ENCODE measurements around the gene ADGRD1.

DNA sequence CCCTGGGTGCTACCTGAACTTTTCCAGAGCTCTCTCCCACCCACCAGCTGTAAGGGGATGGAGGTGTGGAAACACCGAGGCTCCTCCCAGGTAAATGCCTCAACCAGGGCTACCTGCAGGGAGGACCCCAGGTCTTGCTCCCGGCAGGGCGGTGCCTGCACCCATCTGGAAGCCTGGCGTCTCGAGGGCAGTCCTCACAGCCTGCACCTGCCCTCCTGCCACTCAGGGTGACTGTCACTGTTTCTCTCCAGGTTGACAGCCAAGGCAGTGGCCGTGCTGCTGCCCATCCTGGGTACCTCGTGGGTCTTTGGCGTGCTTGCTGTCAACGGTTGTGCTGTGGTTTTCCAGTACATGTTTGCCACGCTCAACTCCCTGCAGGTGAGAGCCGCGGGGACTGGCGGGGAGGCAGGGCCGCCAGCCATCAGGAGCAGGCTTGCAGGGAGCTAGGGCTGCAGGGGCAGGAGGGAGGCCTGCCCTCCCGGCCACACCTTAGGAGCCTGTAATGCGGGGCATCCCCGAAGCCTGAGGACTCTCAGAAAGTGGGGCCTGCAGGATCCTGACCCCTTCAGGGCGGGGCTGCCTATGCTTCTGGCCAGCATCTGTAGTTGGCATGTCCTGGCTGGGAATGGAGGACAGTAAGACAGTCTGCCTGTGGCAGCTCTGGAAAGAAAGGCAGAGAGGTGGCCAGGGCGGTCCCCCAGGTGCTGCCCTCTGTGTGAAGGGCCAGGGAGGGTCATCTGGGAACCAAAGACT is 182.3 kb downstream of the ADGRD1 start:
- no peak for TF ChIP-seq SP1 (CRISPR knock-in tag; conservative IDR thresholded peaks at IDR 0.05)
- TF ChIP-seq, protein P1, sequence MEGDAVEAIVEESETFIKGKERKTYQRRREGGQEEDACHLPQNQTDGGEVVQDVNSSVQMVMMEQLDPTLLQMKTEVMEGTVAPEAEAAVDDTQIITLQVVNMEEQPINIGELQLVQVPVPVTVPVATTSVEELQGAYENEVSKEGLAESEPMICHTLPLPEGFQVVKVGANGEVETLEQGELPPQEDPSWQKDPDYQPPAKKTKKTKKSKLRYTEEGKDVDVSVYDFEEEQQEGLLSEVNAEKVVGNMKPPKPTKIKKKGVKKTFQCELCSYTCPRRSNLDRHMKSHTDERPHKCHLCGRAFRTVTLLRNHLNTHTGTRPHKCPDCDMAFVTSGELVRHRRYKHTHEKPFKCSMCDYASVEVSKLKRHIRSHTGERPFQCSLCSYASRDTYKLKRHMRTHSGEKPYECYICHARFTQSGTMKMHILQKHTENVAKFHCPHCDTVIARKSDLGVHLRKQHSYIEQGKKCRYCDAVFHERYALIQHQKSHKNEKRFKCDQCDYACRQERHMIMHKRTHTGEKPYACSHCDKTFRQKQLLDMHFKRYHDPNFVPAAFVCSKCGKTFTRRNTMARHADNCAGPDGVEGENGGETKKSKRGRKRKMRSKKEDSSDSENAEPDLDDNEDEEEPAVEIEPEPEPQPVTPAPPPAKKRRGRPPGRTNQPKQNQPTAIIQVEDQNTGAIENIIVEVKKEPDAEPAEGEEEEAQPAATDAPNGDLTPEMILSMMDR (IDR thresholded peaks at IDR 0.05) = no peak
- TF ChIP-seq ZNF263 (CRISPR knock-in tag; IDR thresholded peaks at IDR 0.05; ENCODE audit: low read depth) = no peak
- no peak for TF ChIP-seq ZNF121 (CRISPR knock-in tag; IDR thresholded peaks at IDR 0.05)
- TF ChIP-seq KAT7 (CRISPR knock-in tag; IDR thresholded peaks at IDR 0.05; ENCODE audit: borderline replicate concordance) = no peak
- no peak for TF ChIP-seq NR1H2 (CRISPR knock-in tag; IDR thresholded peaks at IDR 0.05)
- TF ChIP-seq, protein P2, sequence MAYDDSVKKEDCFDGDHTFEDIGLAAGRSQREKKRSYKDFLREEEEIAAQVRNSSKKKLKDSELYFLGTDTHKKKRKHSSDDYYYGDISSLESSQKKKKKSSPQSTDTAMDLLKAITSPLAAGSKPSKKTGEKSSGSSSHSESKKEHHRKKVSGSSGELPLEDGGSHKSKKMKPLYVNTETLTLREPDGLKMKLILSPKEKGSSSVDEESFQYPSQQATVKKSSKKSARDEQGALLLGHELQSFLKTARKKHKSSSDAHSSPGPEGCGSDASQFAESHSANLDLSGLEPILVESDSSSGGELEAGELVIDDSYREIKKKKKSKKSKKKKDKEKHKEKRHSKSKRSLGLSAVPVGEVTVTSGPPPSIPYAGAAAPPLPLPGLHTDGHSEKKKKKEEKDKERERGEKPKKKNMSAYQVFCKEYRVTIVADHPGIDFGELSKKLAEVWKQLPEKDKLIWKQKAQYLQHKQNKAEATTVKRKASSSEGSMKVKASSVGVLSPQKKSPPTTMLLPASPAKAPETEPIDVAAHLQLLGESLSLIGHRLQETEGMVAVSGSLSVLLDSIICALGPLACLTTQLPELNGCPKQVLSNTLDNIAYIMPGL (CRISPR knock-in tag; IDR thresholded peaks at IDR 0.05) = no peak
- no peak for TF ChIP-seq JAZF1 (CRISPR knock-in tag; IDR thresholded peaks at IDR 0.05)
- TF ChIP-seq, protein P3, sequence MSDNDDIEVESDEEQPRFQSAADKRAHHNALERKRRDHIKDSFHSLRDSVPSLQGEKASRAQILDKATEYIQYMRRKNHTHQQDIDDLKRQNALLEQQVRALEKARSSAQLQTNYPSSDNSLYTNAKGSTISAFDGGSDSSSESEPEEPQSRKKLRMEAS (CRISPR knock-in tag; IDR thresholded peaks at IDR 0.05) = no peak
- TF ChIP-seq, protein P4, sequence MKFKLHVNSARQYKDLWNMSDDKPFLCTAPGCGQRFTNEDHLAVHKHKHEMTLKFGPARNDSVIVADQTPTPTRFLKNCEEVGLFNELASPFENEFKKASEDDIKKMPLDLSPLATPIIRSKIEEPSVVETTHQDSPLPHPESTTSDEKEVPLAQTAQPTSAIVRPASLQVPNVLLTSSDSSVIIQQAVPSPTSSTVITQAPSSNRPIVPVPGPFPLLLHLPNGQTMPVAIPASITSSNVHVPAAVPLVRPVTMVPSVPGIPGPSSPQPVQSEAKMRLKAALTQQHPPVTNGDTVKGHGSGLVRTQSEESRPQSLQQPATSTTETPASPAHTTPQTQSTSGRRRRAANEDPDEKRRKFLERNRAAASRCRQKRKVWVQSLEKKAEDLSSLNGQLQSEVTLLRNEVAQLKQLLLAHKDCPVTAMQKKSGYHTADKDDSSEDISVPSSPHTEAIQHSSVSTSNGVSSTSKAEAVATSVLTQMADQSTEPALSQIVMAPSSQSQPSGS (CRISPR knock-in tag; IDR thresholded peaks at IDR 0.05; ENCODE audit: borderline replicate concordance, low read depth) = no peak
- TF ChIP-seq CREB1 (CRISPR knock-in tag; IDR thresholded peaks at IDR 0.05) = no peak
- no peak for TF ChIP-seq FOXP1 (CRISPR knock-in tag; IDR thresholded peaks at IDR 0.05; ENCODE audit: borderline replicate concordance)
- TF ChIP-seq, protein P5, sequence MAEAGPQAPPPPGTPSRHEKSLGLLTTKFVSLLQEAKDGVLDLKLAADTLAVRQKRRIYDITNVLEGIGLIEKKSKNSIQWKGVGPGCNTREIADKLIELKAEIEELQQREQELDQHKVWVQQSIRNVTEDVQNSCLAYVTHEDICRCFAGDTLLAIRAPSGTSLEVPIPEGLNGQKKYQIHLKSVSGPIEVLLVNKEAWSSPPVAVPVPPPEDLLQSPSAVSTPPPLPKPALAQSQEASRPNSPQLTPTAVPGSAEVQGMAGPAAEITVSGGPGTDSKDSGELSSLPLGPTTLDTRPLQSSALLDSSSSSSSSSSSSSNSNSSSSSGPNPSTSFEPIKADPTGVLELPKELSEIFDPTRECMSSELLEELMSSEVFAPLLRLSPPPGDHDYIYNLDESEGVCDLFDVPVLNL (CRISPR knock-in tag; IDR thresholded peaks at IDR 0.05; ENCODE audit: borderline replicate concordance, low read depth) = no peak
- no peak for TF ChIP-seq NR2C2 (CRISPR knock-in tag; IDR thresholded peaks at IDR 0.05)

All from WTC11 (cell line).